Measurements from ENCODE around the gene FBXL5. TPM values are rescaled to one million over a fixed set of nuclear protein-coding genes. Genes with fewer than 3 reads are reported as not detected.

The FBXL5 gene
- total RNA-seq, 2 donors from 2014 or later, result 81.0 to 83.1 TPM

DNA sequence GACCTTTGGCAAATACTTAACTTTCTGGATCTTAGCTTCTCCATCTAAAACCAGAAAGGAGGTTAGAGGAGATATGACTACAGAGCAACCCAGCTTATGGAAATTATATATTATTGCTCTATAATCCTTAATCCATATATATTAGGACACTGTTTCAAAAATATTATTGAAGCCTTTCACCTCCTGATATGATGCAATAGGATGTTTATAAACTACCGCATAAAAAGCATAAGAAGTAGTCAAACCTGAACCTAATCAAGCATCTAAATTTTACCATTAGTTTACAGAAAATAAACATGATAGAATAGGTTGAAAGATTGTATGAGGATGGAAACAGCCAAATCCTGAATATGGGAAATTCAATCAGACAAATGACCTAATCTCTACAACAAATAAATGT is 20.9 kb upstream of the FBXL5 start:
- DNase-seq (ENCODE audit: low spot score), result no peak
- H3K9me3 ChIP-seq, result no peaks in the 10 kb centered on the region
- no peaks in the 10 kb centered on the region for H3K27me3 ChIP-seq
- no peaks in the 10 kb centered on the region for H3K36me3 ChIP-seq
- TF ChIP-seq, protein P1, sequence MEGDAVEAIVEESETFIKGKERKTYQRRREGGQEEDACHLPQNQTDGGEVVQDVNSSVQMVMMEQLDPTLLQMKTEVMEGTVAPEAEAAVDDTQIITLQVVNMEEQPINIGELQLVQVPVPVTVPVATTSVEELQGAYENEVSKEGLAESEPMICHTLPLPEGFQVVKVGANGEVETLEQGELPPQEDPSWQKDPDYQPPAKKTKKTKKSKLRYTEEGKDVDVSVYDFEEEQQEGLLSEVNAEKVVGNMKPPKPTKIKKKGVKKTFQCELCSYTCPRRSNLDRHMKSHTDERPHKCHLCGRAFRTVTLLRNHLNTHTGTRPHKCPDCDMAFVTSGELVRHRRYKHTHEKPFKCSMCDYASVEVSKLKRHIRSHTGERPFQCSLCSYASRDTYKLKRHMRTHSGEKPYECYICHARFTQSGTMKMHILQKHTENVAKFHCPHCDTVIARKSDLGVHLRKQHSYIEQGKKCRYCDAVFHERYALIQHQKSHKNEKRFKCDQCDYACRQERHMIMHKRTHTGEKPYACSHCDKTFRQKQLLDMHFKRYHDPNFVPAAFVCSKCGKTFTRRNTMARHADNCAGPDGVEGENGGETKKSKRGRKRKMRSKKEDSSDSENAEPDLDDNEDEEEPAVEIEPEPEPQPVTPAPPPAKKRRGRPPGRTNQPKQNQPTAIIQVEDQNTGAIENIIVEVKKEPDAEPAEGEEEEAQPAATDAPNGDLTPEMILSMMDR (IDR thresholded peaks at IDR 0.05), result no peak
- no peak overlapping the region for H3K4me3 ChIP-seq
- H3K4me1 ChIP-seq, result peaks cover 0 to 2% of the 10 kb centered on the region in 2 donors
- no peak overlapping the region for H3K27ac ChIP-seq

DNA sequence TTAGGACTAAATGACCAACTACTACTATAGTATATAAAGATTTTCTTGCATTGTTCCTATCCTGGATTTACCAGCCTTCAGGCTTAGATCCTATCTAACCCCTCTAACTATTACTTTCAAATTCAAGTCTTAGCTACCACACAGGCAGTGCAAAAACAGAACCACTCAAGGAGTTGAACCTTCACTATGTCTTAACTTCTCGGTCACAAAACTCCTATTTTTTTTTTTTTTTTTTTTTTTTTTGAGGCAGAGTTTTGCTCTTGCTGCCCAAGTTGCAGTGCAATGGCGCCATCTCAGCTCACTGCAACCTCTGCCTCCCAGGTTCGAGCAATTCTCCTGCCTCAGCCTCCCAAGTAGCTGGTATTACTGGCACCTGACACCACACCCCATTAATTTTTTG is 20.2 kb upstream of the FBXL5 start:
- no peaks in the 10 kb centered on the region for H3K36me3 ChIP-seq
- H3K9me3 ChIP-seq, result no peaks in the 10 kb centered on the region
- DNase-seq (ENCODE audit: low spot score), result no peak
- H3K27ac ChIP-seq, result no peak overlapping the region
- H3K4me1 ChIP-seq, result no peaks in the 10 kb centered on the region
- no peaks in the 10 kb centered on the region for H3K27me3 ChIP-seq
- H3K4me3 ChIP-seq, result no peak overlapping the region
- TF ChIP-seq, protein P1 (IDR thresholded peaks at IDR 0.05), result no peak

GRCh38 chr4:15674926-15675325 is 19.8 kb upstream of the FBXL5 start:
- TF ChIP-seq, protein P1 (IDR thresholded peaks at IDR 0.05), result no peak
- no peak overlapping the region for H3K4me3 ChIP-seq
- H3K27ac ChIP-seq, result no peak overlapping the region
- no peaks in the 10 kb centered on the region for H3K27me3 ChIP-seq
- no peaks in the 10 kb centered on the region for H3K36me3 ChIP-seq
- H3K9me3 ChIP-seq, result no peaks in the 10 kb centered on the region
- H3K4me1 ChIP-seq, result no peaks in the 10 kb centered on the region
- no peak for DNase-seq (ENCODE audit: low spot score)

DNA sequence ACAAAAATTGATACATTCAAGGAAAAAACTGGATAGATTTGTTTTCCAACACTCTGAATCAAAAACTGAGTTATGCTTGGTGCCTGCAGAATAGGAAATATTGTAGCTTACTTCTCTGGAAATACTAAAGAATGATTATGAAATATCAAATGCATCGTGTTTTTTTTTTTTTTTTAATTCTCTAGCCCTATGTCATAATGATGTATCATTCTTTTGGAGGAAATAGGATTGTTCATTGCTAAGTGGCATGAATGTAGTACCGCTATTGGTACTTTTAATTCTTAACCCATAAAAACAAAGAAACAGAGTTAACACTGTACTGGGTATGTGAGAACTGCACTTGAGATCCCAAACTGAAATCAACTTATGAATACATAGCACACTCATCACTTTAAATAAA is 18.9 kb upstream of the FBXL5 start:
- Histone ChIP-seq H3K27me3 (no peaks in the 10 kb centered on the region), H3K4me1 (no peaks in the 10 kb centered on the region), H3K9me3 (no peaks in the 10 kb centered on the region), H3K27ac (no peak overlapping the region), H3K36me3 (no peaks in the 10 kb centered on the region), H3K4me3 (no peak overlapping the region)
- DNase-seq (ENCODE audit: low spot score), result no peak
- TF ChIP-seq, protein P1 (IDR thresholded peaks at IDR 0.05), result no peak

GRCh38 chr4:15673337-15673736 is 18.2 kb upstream of the FBXL5 start:
- DNase-seq (ENCODE audit: low spot score), result no peak
- no peaks in the 10 kb centered on the region for H3K4me1 ChIP-seq
- no peaks in the 10 kb centered on the region for H3K9me3 ChIP-seq
- H3K4me3 ChIP-seq, result no peak overlapping the region
- H3K36me3 ChIP-seq, result no peaks in the 10 kb centered on the region
- no peaks in the 10 kb centered on the region for H3K27me3 ChIP-seq
- TF ChIP-seq, protein P1 (IDR thresholded peaks at IDR 0.05), result no peak
- no peak overlapping the region for H3K27ac ChIP-seq

DNA sequence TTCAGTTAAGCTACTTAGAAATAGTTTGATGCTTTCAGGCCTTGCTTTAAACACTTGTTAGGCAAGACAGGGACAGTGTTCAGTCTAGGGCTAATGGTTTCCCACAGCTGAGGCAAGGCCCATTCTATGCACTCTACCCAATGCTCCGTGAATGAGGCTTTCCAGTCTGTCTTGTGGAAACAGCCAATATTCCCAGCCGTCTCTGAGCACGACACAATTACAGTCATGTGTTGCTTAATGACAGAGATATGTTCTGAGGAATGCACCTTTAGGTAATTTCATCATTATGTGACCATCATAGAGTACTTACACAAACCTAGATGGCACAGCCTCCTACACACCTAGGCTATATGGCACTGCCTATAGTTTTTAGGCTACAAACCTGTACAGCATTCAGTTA is 16.9 kb upstream of the FBXL5 start:
- no peaks in the 10 kb centered on the region for H3K36me3 ChIP-seq
- no peaks in the 10 kb centered on the region for H3K9me3 ChIP-seq
- H3K4me3 ChIP-seq, result no peak overlapping the region
- H3K27ac ChIP-seq, result no peak overlapping the region
- TF ChIP-seq, protein P1 (IDR thresholded peaks at IDR 0.05), result no peak
- no peaks in the 10 kb centered on the region for H3K27me3 ChIP-seq
- no peaks in the 10 kb centered on the region for H3K4me1 ChIP-seq
- no peak for DNase-seq (ENCODE audit: low spot score)

All from right atrium auricular region (tissue), 2 donors.